Limb (tissue), 2 donors: ENCODE measurements around the gene TPD52L1.

ENCODE experiments used
- DNase-seq, 2 donors: peaks; one replicate each; pipeline ENCODE4 v3.0.0-alpha.2; 2016; ENCODE audit errors: extremely low spot score in 2 of 2

The TPD52L1 gene

GRCh38 chr6:125207956-125208355, 54.4 kb downstream of the TPD52L1 start:
- no peak for DNase-seq

GRCh38 chr6:125208625-125209249, 55.2 kb downstream of the TPD52L1 start:
- DNase-seq: no peak

- no peak for DNase-seq
Measured at GRCh38 chr6:125210667-125211066, 57.1 kb downstream of the TPD52L1 start.

GRCh38 chr6:125211352-125211751, 57.8 kb downstream of the TPD52L1 start:
- DNase-seq: no peak

GRCh38 chr6:125212377-125212776, 58.8 kb downstream of the TPD52L1 start:
- DNase-seq: no peak

- DNase-seq: no peak
Measured at GRCh38 chr6:125213939-125214338, 60.4 kb downstream of the TPD52L1 start.

- no peak for DNase-seq
Measured at GRCh38 chr6:125215252-125215819, 61.8 kb downstream of the TPD52L1 start.

GRCh38 chr6:125216015-125216414, 62.4 kb downstream of the TPD52L1 start:
- DNase-seq: no peak

GRCh38 chr6:125217369-125217768, 63.8 kb downstream of the TPD52L1 start:
- DNase-seq: no peak

- DNase-seq: no peak
Measured at GRCh38 chr6:125217992-125218391, 64.4 kb downstream of the TPD52L1 start.

- no peak for DNase-seq
Measured at GRCh38 chr6:125219361-125219895, 65.9 kb downstream of the TPD52L1 start.

GRCh38 chr6:125220712-125221111, 67.1 kb downstream of the TPD52L1 start:
- no peak for DNase-seq

GRCh38 chr6:125222531-125223455, 69.2 kb downstream of the TPD52L1 start:
- DNase-seq: no peak

GRCh38 chr6:125224231-125224861, 70.8 kb downstream of the TPD52L1 start:
- DNase-seq: no peak

GRCh38 chr6:125227244-125227643, 73.7 kb downstream of the TPD52L1 start:
- DNase-seq: no peak

- DNase-seq: no peak
Measured at GRCh38 chr6:125228981-125229479, 75.5 kb downstream of the TPD52L1 start.

- no peak for DNase-seq
Measured at GRCh38 chr6:125230674-125231073, 77.1 kb downstream of the TPD52L1 start.

- DNase-seq: no peak
Measured at GRCh38 chr6:125231133-125231532, 77.6 kb downstream of the TPD52L1 start.

GRCh38 chr6:125231574-125232343, 78.2 kb downstream of the TPD52L1 start:
- no peak for DNase-seq

GRCh38 chr6:125232466-125232865, 78.9 kb downstream of the TPD52L1 start:
- no peak for DNase-seq

- DNase-seq: no peak
Measured at GRCh38 chr6:125233202-125233601, 79.6 kb downstream of the TPD52L1 start.
